ENCODE results near the gene UBE2D2. TPM values are rescaled to one million over a fixed set of nuclear protein-coding genes. Genes with fewer than 3 reads are reported as not detected.

UBE2D2 gene
- total RNA-seq, 1 experiment from 2014 or later: 115 TPM

GRCh38 chr5:139630855-139631254 is 69.7 kb downstream of the UBE2D2 start:
- POLR2A ChIA-PET (ENCODE audit: unreplicated experiment): no interaction called here
- CTCF ChIA-PET: no interaction called here
- H3K4me2 ChIP-seq: no peak overlapping the region
- peaks cover 6% of the 10 kb centered on the region for H3K4me1 ChIP-seq (replicated peaks; ENCODE audit: insufficient read depth)
- H2AFZ ChIP-seq: no peak overlapping the region
- H3K27me3 ChIP-seq (ENCODE audit: insufficient read depth, low read depth): no peaks in the 10 kb centered on the region
- no peak overlapping the region for H3K27ac ChIP-seq
- BruUV-seq (replicated peaks): no TSS peak
- H3F3A ChIP-seq (ENCODE audit: insufficient read depth, low read depth): peaks cover 21% of the 10 kb centered on the region
- H3K9me2 ChIP-seq (ENCODE audit: insufficient read depth): no peaks in the 10 kb centered on the region
- DNase-seq: no peak
- no peak overlapping the region for H3K4me3 ChIP-seq
- TF ChIP-seq EZH2 (IDR thresholded peaks at IDR 0.05; ENCODE audit: low read depth) (no peak), CTCF (conservative IDR thresholded peaks at IDR 0.05) (no peak)
- no peaks in the 10 kb centered on the region for H3K9me3 ChIP-seq (ENCODE audit: insufficient read depth, low read depth)
- H3K79me2 ChIP-seq (ENCODE audit: low read depth): peaks cover 3% of the 10 kb centered on the region; the same call in 1 of the 2 replicates
- H4K20me1 ChIP-seq (ENCODE audit: insufficient read depth): peaks cover 9% of the 10 kb centered on the region; the same call in 1 of the 2 replicates
- intact Hi-C loops (cut with micrococcal nuclease; ENCODE audit: unreplicated experiment): no loop called here
- H3K36me3 ChIP-seq (ENCODE audit: low read depth): peaks cover 20% of the 10 kb centered on the region

- no peak overlapping the region for H3K27ac ChIP-seq
- intact Hi-C loops (cut with micrococcal nuclease; ENCODE audit: unreplicated experiment): loop anchor here (2.0 kb wide), 2 partner anchors 209 to 337 kb away; no protein-coding TSS in a partner anchor
- BruUV-seq (replicated peaks): TSS peak; percentile 1
- peaks cover 29% of the 10 kb centered on the region for H3F3A ChIP-seq (ENCODE audit: insufficient read depth, low read depth)
- H3K4me1 ChIP-seq (replicated peaks; ENCODE audit: insufficient read depth): peaks cover 14% of the 10 kb centered on the region
- peaks cover 3% of the 10 kb centered on the region; the same call in 1 of the 2 replicates for H3K79me2 ChIP-seq (ENCODE audit: low read depth)
- H3K36me3 ChIP-seq (ENCODE audit: low read depth): peaks cover 16% of the 10 kb centered on the region
- POLR2A ChIA-PET (ENCODE audit: unreplicated experiment): interaction anchor here (0.6 kb wide), 1 partner anchor 300 kb away, joined by 5 read pairs; no protein-coding TSS in a partner anchor
- no peak overlapping the region for H3K4me3 ChIP-seq
- H3K9me2 ChIP-seq (ENCODE audit: insufficient read depth): no peaks in the 10 kb centered on the region
- DNase-seq: no peak
- no peaks in the 10 kb centered on the region for H3K27me3 ChIP-seq (ENCODE audit: insufficient read depth, low read depth)
- CTCF ChIA-PET: interaction anchor here (1.0 kb wide), 1 partner anchor 342 kb away, joined by 4 read pairs; no protein-coding TSS in a partner anchor
- no peaks in the 10 kb centered on the region for H3K9me3 ChIP-seq (ENCODE audit: insufficient read depth, low read depth)
- TF ChIP-seq CTCF (conservative IDR thresholded peaks at IDR 0.05) (no peak), EZH2 (IDR thresholded peaks at IDR 0.05; ENCODE audit: low read depth) (no peak)
- no peak overlapping the region for H2AFZ ChIP-seq
- H3K4me2 ChIP-seq: no peak overlapping the region
- peaks cover 9% of the 10 kb centered on the region; the same call in 1 of the 2 replicates for H4K20me1 ChIP-seq (ENCODE audit: insufficient read depth)
These were observed 70.5 kb downstream of the UBE2D2 start for GRCh38 chr5:139631520-139632165.

- intact Hi-C loops (cut with micrococcal nuclease; ENCODE audit: unreplicated experiment): loop anchor here (1.0 to 2.0 kb wide), 5 partner anchors 57 to 335 kb away; no protein-coding TSS in a partner anchor
- no TSS peak for BruUV-seq (replicated peaks)
- ChIA-PET CTCF (interaction anchor here (0.6 to 1.7 kb wide), 5 partner anchors 15 to 132 kb away, joined by 3 to 7 read pairs (median 4); partner anchors contain the start of gene CXXC5), POLR2A (ENCODE audit: unreplicated experiment) (no interaction called here)
- peaks cover 30% of the 10 kb centered on the region for H3K4me1 ChIP-seq (replicated peaks; ENCODE audit: insufficient read depth)
- H3K4me3 ChIP-seq: no peak overlapping the region
- H3K9me3 ChIP-seq (ENCODE audit: insufficient read depth, low read depth): no peaks in the 10 kb centered on the region
- peaks cover 3% of the 10 kb centered on the region; the same call in 1 of the 2 replicates for H3K79me2 ChIP-seq (ENCODE audit: low read depth)
- no peak overlapping the region for H3K27ac ChIP-seq
- peaks cover 41% of the 10 kb centered on the region for H3F3A ChIP-seq (ENCODE audit: insufficient read depth, low read depth)
- peak; percentile 58 to 61 for DNase-seq
- H4K20me1 ChIP-seq (ENCODE audit: insufficient read depth): 0 out of 2 replicates have a peak, but pooled peaks cover 3% of the 10 kb centered on the region
- TF ChIP-seq EZH2 (IDR thresholded peaks at IDR 0.05; ENCODE audit: low read depth) (no peak), CTCF (conservative IDR thresholded peaks at IDR 0.05) (peak; percentile 98)
- H2AFZ ChIP-seq: no peak overlapping the region
- no peak overlapping the region for H3K4me2 ChIP-seq
- H3K9me2 ChIP-seq (ENCODE audit: insufficient read depth): no peaks in the 10 kb centered on the region
- H3K36me3 ChIP-seq (ENCODE audit: low read depth): no peaks in the 10 kb centered on the region; the same call in 1 of the 2 replicates
- H3K27me3 ChIP-seq (ENCODE audit: insufficient read depth, low read depth): no peaks in the 10 kb centered on the region
These were observed 72.3 kb downstream of the UBE2D2 start for GRCh38 chr5:139633295-139634027.

All from PC-9 (cell line).